ENCODE results near the gene MYH14. TPM values are rescaled to one million over a fixed set of nuclear protein-coding genes. Genes with fewer than 3 reads are reported as not detected.
A peak's percentile ranks its signal among the peaks of the same experiment; 100 is the strongest.

MYH14 gene
- total and polyA plus RNA-seq, 10 of the 15 experiments (the other 5 are each of a cell fraction or from before 2014, with no cell fraction given) = 0.06 to 0.69 (median 0.15) TPM; not detected in 4

DNA sequence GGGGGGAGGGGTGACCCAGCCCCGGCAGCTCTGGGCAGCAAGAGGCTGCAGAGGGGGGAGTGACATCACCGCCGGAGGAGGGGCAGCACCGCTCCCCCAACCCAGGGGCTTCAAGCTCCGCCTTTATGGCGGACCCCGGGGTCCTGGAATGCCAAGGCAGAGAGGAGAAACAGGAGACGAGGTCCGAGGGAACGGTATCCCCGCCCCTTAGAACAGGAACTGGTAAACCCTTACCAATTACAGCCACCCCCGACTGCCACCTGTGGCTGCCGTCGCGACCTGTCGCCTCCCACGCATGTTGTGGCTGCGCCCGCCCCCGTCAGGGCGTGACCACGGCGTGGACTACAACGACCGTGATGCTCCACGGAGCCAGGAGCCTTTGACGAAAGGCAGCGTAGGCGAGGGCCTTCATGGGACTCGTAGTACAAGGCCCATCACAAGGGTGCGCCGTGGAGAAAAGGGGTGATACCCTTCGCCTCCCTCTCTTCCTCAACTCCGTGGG, 129.9 kb downstream of the MYH14 start (continued):
- TF ChIP-seq, protein P1, sequence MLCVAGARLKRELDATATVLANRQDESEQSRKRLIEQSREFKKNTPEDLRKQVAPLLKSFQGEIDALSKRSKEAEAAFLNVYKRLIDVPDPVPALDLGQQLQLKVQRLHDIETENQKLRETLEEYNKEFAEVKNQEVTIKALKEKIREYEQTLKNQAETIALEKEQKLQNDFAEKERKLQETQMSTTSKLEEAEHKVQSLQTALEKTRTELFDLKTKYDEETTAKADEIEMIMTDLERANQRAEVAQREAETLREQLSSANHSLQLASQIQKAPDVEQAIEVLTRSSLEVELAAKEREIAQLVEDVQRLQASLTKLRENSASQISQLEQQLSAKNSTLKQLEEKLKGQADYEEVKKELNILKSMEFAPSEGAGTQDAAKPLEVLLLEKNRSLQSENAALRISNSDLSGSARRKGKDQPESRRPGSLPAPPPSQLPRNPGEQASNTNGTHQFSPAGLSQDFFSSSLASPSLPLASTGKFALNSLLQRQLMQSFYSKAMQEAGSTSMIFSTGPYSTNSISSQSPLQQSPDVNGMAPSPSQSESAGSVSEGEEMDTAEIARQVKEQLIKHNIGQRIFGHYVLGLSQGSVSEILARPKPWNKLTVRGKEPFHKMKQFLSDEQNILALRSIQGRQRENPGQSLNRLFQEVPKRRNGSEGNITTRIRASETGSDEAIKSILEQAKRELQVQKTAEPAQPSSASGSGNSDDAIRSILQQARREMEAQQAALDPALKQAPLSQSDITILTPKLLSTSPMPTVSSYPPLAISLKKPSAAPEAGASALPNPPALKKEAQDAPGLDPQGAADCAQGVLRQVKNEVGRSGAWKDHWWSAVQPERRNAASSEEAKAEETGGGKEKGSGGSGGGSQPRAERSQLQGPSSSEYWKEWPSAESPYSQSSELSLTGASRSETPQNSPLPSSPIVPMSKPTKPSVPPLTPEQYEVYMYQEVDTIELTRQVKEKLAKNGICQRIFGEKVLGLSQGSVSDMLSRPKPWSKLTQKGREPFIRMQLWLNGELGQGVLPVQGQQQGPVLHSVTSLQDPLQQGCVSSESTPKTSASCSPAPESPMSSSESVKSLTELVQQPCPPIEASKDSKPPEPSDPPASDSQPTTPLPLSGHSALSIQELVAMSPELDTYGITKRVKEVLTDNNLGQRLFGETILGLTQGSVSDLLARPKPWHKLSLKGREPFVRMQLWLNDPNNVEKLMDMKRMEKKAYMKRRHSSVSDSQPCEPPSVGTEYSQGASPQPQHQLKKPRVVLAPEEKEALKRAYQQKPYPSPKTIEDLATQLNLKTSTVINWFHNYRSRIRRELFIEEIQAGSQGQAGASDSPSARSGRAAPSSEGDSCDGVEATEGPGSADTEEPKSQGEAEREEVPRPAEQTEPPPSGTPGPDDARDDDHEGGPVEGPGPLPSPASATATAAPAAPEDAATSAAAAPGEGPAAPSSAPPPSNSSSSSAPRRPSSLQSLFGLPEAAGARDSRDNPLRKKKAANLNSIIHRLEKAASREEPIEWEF (IDR thresholded peaks at IDR 0.05; ENCODE audit: insufficient replicate concordance, low read depth, low read length) = no peak
- TF ChIP-seq BACH1 (IDR thresholded peaks at IDR 0.05; ENCODE audit: borderline replicate concordance) = peak; percentile 99
- TF ChIP-seq BRCA1 (IDR thresholded peaks at IDR 0.05; ENCODE audit: low read depth, low read length) = no peak
- TF ChIP-seq ZNF217 (IDR thresholded peaks at IDR 0.05) = peak; percentile 59; the same call in 1 of the 2 replicates
- peak; percentile 30 for TF ChIP-seq YY1 (IDR thresholded peaks at IDR 0.05; ENCODE audit: low read depth, low read length)
- peak; percentile 83 for TF ChIP-seq NR2F1 (conservative IDR thresholded peaks at IDR 0.05)
- peak; percentile 85; the same call in 1 of the 2 replicates for TF ChIP-seq TARDBP (IDR thresholded peaks at IDR 0.05; ENCODE audit: borderline replicate concordance)
- no peak for TF ChIP-seq CHD1 (IDR thresholded peaks at IDR 0.05; ENCODE audit: low read depth, low read length)
- no peak for TF ChIP-seq SUZ12 (IDR thresholded peaks at IDR 0.05; ENCODE audit: unreplicated experiment)
- 0 out of 2 replicates have a peak, but pooled peaks have one; percentile 67 for TF ChIP-seq GATAD2B (conservative IDR thresholded peaks at IDR 0.05; ENCODE audit: low read depth)
- TF ChIP-seq PML (IDR thresholded peaks at IDR 0.05; ENCODE audit: low read length) = peak; percentile 75; the same call in 1 of the 2 replicates
- peak; percentile 27; the same call in 1 of the 2 replicates for TF ChIP-seq PKNOX1 (IDR thresholded peaks at IDR 0.05)
- no peak for TF ChIP-seq BCLAF1 (IDR thresholded peaks at IDR 0.05)
- TF ChIP-seq PAX5 (IDR thresholded peaks at IDR 0.05; ENCODE audit: borderline replicate concordance, low read depth, low read length) = peak; percentile 82
- TF ChIP-seq, protein P2, sequence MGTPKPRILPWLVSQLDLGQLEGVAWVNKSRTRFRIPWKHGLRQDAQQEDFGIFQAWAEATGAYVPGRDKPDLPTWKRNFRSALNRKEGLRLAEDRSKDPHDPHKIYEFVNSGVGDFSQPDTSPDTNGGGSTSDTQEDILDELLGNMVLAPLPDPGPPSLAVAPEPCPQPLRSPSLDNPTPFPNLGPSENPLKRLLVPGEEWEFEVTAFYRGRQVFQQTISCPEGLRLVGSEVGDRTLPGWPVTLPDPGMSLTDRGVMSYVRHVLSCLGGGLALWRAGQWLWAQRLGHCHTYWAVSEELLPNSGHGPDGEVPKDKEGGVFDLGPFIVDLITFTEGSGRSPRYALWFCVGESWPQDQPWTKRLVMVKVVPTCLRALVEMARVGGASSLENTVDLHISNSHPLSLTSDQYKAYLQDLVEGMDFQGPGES (IDR thresholded peaks at IDR 0.05) = no peak
- TF ChIP-seq CBX5 (IDR thresholded peaks at IDR 0.05; ENCODE audit: low read depth) = no peak
- no peak for TF ChIP-seq FOXK2 (IDR thresholded peaks at IDR 0.05)
- no peak for TF ChIP-seq CTCF (IDR thresholded peaks at IDR 0.05 in 2 of 3, conservative IDR thresholded peaks at IDR 0.05 in 1 of 3; ENCODE audit: control insufficient read depth in 2 of 3, extremely low read depth in 1 of 3, insufficient read depth in 1 of 3, low read depth in 3 of 3, low read length in 3 of 3)
- TF ChIP-seq BMI1 (IDR thresholded peaks at IDR 0.05; ENCODE audit: borderline replicate concordance) = no peak

Data from GM12878 (cell line).